ENCODE measurements around the gene RYR2. TPM values are rescaled to one million over a fixed set of nuclear protein-coding genes. Genes with fewer than 3 reads are reported as not detected.
A peak's percentile ranks its signal among the peaks of the same experiment; 100 is the strongest.

RYR2 gene
- under 1 TPM in 2 of 3 donors, not detected in 1; 0.12 to 0.18 TPM for polyA plus RNA-seq

- DNase-seq, result no peak
- Mint-ChIP-seq H3K9me3 (peaks cover 0 to 4% (median 2%) of the 10 kb centered on the region in 6 donors), H3K36me3 (peaks cover 0 to 3% (median 0%) of the 10 kb centered on the region in 3 donors), H3K27me3 (ENCODE audit: low read depth in 3 of 3) (peaks cover 14 to 18% (median 17%) of the 10 kb centered on the region in 3 donors), H3K27ac (no peak within 1 kb of the TSS), H3K4me1 (peaks cover 2 to 13% of the 10 kb centered on the region in 2 donors), H3K4me3 (peak within 1 kb of the TSS in 1 of 5 donors; percentile 52)
These were observed at the start of gene RYR2 for GRCh38 chr1:237041795-237042525. Gene RYR2, plus strand, starts transcription at chr1:237042184. Its CDS starts 338 bp downstream, at chr1:237042522.

GRCh38 chr1:236992449-236992848 lies 49.5 kb upstream of the RYR2 start:
- Mint-ChIP-seq H3K9me3 (peaks cover 0 to 7% (median 0%) of the 10 kb centered on the region in 6 donors), H3K36me3 (no peaks in the 10 kb centered on the region), H3K4me3 (no peak overlapping the region), H3K4me1 (no peaks in the 10 kb centered on the region), H3K27me3 (ENCODE audit: low read depth in 3 of 3) (peaks cover 0 to 5% (median 3%) of the 10 kb centered on the region in 3 donors), H3K27ac (no peak overlapping the region)
- no peak for DNase-seq

GRCh38 chr1:236994450-236994849 lies 47.5 kb upstream of the RYR2 start:
- H3K36me3 Mint-ChIP-seq, result no peaks in the 10 kb centered on the region
- no peaks in the 10 kb centered on the region for H3K4me1 Mint-ChIP-seq
- H3K27me3 Mint-ChIP-seq (ENCODE audit: low read depth in 3 of 3), result peaks cover 0 to 5% (median 3%) of the 10 kb centered on the region in 3 donors
- no peak overlapping the region for H3K27ac Mint-ChIP-seq
- H3K4me3 Mint-ChIP-seq, result no peak overlapping the region
- peaks cover 0 to 4% (median 0%) of the 10 kb centered on the region in 6 donors for H3K9me3 Mint-ChIP-seq
- no peak for DNase-seq

GRCh38 chr1:236997361-236997760 lies 44.6 kb upstream of the RYR2 start:
- no peaks in the 10 kb centered on the region for H3K36me3 Mint-ChIP-seq
- H3K27me3 Mint-ChIP-seq (ENCODE audit: low read depth in 3 of 3), result peaks cover 0 to 7% (median under 1%) of the 10 kb centered on the region in 3 donors
- H3K9me3 Mint-ChIP-seq, result peaks cover 0 to 3% (median 0%) of the 10 kb centered on the region in 6 donors
- H3K4me3 Mint-ChIP-seq, result no peak overlapping the region
- H3K27ac Mint-ChIP-seq, result no peak overlapping the region
- DNase-seq, result peak in 1 of 3 donors; percentile 3
- no peaks in the 10 kb centered on the region for H3K4me1 Mint-ChIP-seq

- no peak for DNase-seq
- H3K36me3 Mint-ChIP-seq, result no peaks in the 10 kb centered on the region
- H3K4me3 Mint-ChIP-seq, result no peak overlapping the region
- peaks cover 0 to 7% (median 0%) of the 10 kb centered on the region in 3 donors for H3K27me3 Mint-ChIP-seq (ENCODE audit: low read depth in 3 of 3)
- H3K4me1 Mint-ChIP-seq, result no peaks in the 10 kb centered on the region
- H3K9me3 Mint-ChIP-seq, result peaks cover 0 to 3% (median 0%) of the 10 kb centered on the region in 6 donors
- H3K27ac Mint-ChIP-seq, result no peak overlapping the region
These were observed 44.1 kb upstream of the RYR2 start for GRCh38 chr1:236997882-236998281.

GRCh38 chr1:236998546-236998945 lies 43.4 kb upstream of the RYR2 start:
- Mint-ChIP-seq H3K9me3 (peaks cover 0 to 3% (median 0%) of the 10 kb centered on the region in 6 donors), H3K27ac (no peak overlapping the region), H3K4me3 (no peak overlapping the region), H3K36me3 (no peaks in the 10 kb centered on the region), H3K4me1 (no peaks in the 10 kb centered on the region), H3K27me3 (ENCODE audit: low read depth in 3 of 3) (peaks cover 0 to 7% (median 0%) of the 10 kb centered on the region in 3 donors)
- DNase-seq, result no peak

- H3K36me3 Mint-ChIP-seq, result no peaks in the 10 kb centered on the region
- no peak for DNase-seq
- H3K9me3 Mint-ChIP-seq, result no peaks in the 10 kb centered on the region
- H3K4me3 Mint-ChIP-seq, result no peak overlapping the region
- H3K27ac Mint-ChIP-seq, result no peak overlapping the region
- H3K27me3 Mint-ChIP-seq (ENCODE audit: low read depth in 3 of 3), result peaks cover 0 to 7% (median 2%) of the 10 kb centered on the region in 3 donors
- H3K4me1 Mint-ChIP-seq, result no peaks in the 10 kb centered on the region
These were observed 41.8 kb upstream of the RYR2 start for GRCh38 chr1:237000191-237000590.

GRCh38 chr1:237003516-237003915 lies 38.5 kb upstream of the RYR2 start:
- H3K36me3 Mint-ChIP-seq, result no peaks in the 10 kb centered on the region

GRCh38 chr1:237004116-237004515 lies 37.9 kb upstream of the RYR2 start, which contains the start of gene MT1HL1:
Gene MT1HL1, minus strand, starts transcription at chr1:237004441. Its CDS starts 69 bp downstream, at chr1:237004372.
- H3K36me3 Mint-ChIP-seq, result no peaks in the 10 kb centered on the region
- no peak within 1 kb of the TSS for H3K27ac Mint-ChIP-seq
- peaks cover 0 to 2% (median 0%) of the 10 kb centered on the region in 6 donors for H3K9me3 Mint-ChIP-seq
- no peaks in the 10 kb centered on the region for H3K4me1 Mint-ChIP-seq
- H3K27me3 Mint-ChIP-seq (ENCODE audit: low read depth in 3 of 3), result peaks cover 0 to 2% (median 2%) of the 10 kb centered on the region in 3 donors
- no peak for DNase-seq
- no peak within 1 kb of the TSS for H3K4me3 Mint-ChIP-seq

More at GRCh38 chr1:237003516-237003915, 38.5 kb upstream of the RYR2 start:
- Mint-ChIP-seq H3K9me3 (peaks cover 0 to 2% (median 0%) of the 10 kb centered on the region in 6 donors), H3K27ac (no peak overlapping the region), H3K4me3 (no peak overlapping the region), H3K4me1 (no peaks in the 10 kb centered on the region), H3K27me3 (ENCODE audit: low read depth in 3 of 3) (peaks cover 0 to 2% (median 2%) of the 10 kb centered on the region in 3 donors)
- DNase-seq, result no peak

- H3K9me3 Mint-ChIP-seq, result peaks cover 0 to 2% (median 0%) of the 10 kb centered on the region in 6 donors
- H3K4me1 Mint-ChIP-seq, result no peaks in the 10 kb centered on the region
- no peak overlapping the region for H3K4me3 Mint-ChIP-seq
- peaks cover 0 to 2% (median 0%) of the 10 kb centered on the region in 3 donors for H3K27me3 Mint-ChIP-seq (ENCODE audit: low read depth in 3 of 3)
- DNase-seq, result no peak
- no peak overlapping the region for H3K27ac Mint-ChIP-seq
- no peaks in the 10 kb centered on the region for H3K36me3 Mint-ChIP-seq
These were observed 36.3 kb upstream of the RYR2 start for GRCh38 chr1:237005674-237006073.

- no peak for DNase-seq
- no peaks in the 10 kb centered on the region for H3K4me1 Mint-ChIP-seq
- H3K4me3 Mint-ChIP-seq, result no peak overlapping the region
- no peak overlapping the region for H3K27ac Mint-ChIP-seq
- H3K27me3 Mint-ChIP-seq (ENCODE audit: low read depth in 3 of 3), result peaks cover 0 to 2% (median 0%) of the 10 kb centered on the region in 3 donors
- H3K9me3 Mint-ChIP-seq, result peaks cover 0 to 2% (median 0%) of the 10 kb centered on the region in 6 donors
- no peaks in the 10 kb centered on the region for H3K36me3 Mint-ChIP-seq
These were observed 34.7 kb upstream of the RYR2 start for GRCh38 chr1:237007147-237007881.

GRCh38 chr1:237009611-237010010 lies 32.4 kb upstream of the RYR2 start:
- Mint-ChIP-seq H3K36me3 (no peaks in the 10 kb centered on the region), H3K4me1 (no peaks in the 10 kb centered on the region), H3K9me3 (peaks cover 0 to 2% (median 0%) of the 10 kb centered on the region in 6 donors), H3K27me3 (ENCODE audit: low read depth in 3 of 3) (peaks cover 0 to 2% (median 0%) of the 10 kb centered on the region in 3 donors), H3K4me3 (no peak overlapping the region), H3K27ac (no peak overlapping the region)
- DNase-seq, result no peak

- H3K36me3 Mint-ChIP-seq, result no peaks in the 10 kb centered on the region
- H3K27me3 Mint-ChIP-seq (ENCODE audit: low read depth in 3 of 3), result no peaks in the 10 kb centered on the region
- H3K9me3 Mint-ChIP-seq, result peaks cover 0 to 2% (median 0%) of the 10 kb centered on the region in 6 donors
- no peak overlapping the region for H3K27ac Mint-ChIP-seq
- no peak overlapping the region for H3K4me3 Mint-ChIP-seq
- no peaks in the 10 kb centered on the region for H3K4me1 Mint-ChIP-seq
- DNase-seq, result no peak
These were observed 30.6 kb upstream of the RYR2 start for GRCh38 chr1:237011432-237011831.

GRCh38 chr1:237012361-237012760 lies 29.6 kb upstream of the RYR2 start:
- H3K4me3 Mint-ChIP-seq, result no peak overlapping the region
- peaks cover 0 to 3% (median 0%) of the 10 kb centered on the region in 3 donors for H3K27me3 Mint-ChIP-seq (ENCODE audit: low read depth in 3 of 3)
- H3K4me1 Mint-ChIP-seq, result no peaks in the 10 kb centered on the region
- no peaks in the 10 kb centered on the region for H3K36me3 Mint-ChIP-seq
- peaks cover 0 to 1% (median 0%) of the 10 kb centered on the region in 6 donors for H3K9me3 Mint-ChIP-seq
- no peak for DNase-seq
- no peak overlapping the region for H3K27ac Mint-ChIP-seq

Measured in immature natural killer cell (primary cell).